HepG2 (cell line): ENCODE measurements around the gene CCT8. TPM values are rescaled to one million over a fixed set of nuclear protein-coding genes. Genes with fewer than 3 reads are reported as not detected.

Source experiments
- ATAC-seq: fragments of 200-7000 bp; cut with Tn5 transposase; 3 replicates; pipeline ENCODE4 v1.9.1; 2020; ENCODE audit warnings: mild to moderate bottlenecking, moderate library complexity
- BruUV-seq: library from RNA; stranded (reverse); fragments of 400-500 nt; replicated peaks from 2 replicates; lab custom pipeline; 2021; lab: Mats Ljungman, UMichigan
- CTCF ChIA-PET: fragments of 300-600 bp; formaldehyde crosslinking; extraction: SDS; loops from one replicate; lab custom pipeline; 2021; ENCODE audit warnings: low total read pairs, inconsistent platforms, low intra/inter-chr PET ratio; lab: Yijun Ruan, JAX
- POLR2A ChIA-PET: fragments of 350-600 bp; sonication (Branson Sonifier 250); formaldehyde crosslinking; loops from one replicate; lab custom pipeline; 2020; ENCODE audit warnings: antibody characterized with exemption, inconsistent platforms; lab: Yijun Ruan, JAX
- DNase-seq: peaks from one replicate; pipeline ENCODE4 v3.0.0-alpha.2; 2015; ENCODE audit warnings: low spot score
- FAIRE-seq: peaks from 3 replicates; lab custom pipeline; 2011; peaks lifted over from hg19 to GRCh38; lab: Jason Lieb, UNC
- H2AFZ ChIP-seq: one replicate; pipeline ENCODE4 v1.6.1; 2011; ENCODE audit warnings: low read length, inconsistent platforms
- H3K27ac ChIP-seq: fragments of 300-600 bp; 3 replicates; pipeline ENCODE4 v1.8.0; 2011; ENCODE audit warnings: mixed run types, mild to moderate bottlenecking, mixed read lengths, low read length, inconsistent platforms; ENCODE audit not compliant: insufficient read depth; ENCODE audit errors: extremely low read length
- H3K27me3 ChIP-seq, 2 experiments: fragments of 200-600 bp in 1 of 2; 2 replicates in 1 of 2; 3 replicates in 1 of 2; pipeline versions ENCODE4 v1.6.0 to v1.8.0; 2011; ENCODE audit warnings: low read length in 2 of 2, mild to moderate bottlenecking in 2 of 2, moderate library complexity in 2 of 2, inconsistent platforms in 1 of 2; ENCODE audit not compliant: insufficient read depth in 2 of 2, control insufficient read depth in 1 of 2
- H3K36me3 ChIP-seq, 2 experiments: fragments of 200-600 bp in 1 of 2; replicated peaks in 1 of 2; 2 replicates in 1 of 2; 3 replicates in 1 of 2; pipeline versions ENCODE4 v1.5.1 to v1.8.0; 2011; ENCODE audit warnings: low read length in 2 of 2, inconsistent platforms in 1 of 2; ENCODE audit not compliant: insufficient read depth in 2 of 2, control insufficient read depth in 1 of 2
- H3K4me1 ChIP-seq: 2 replicates; pipeline ENCODE4 v1.5.1; 2012; ENCODE audit warnings: low read length, inconsistent platforms; ENCODE audit not compliant: insufficient read depth
- H3K4me2 ChIP-seq: 2 replicates; pipeline ENCODE4 v1.6.0; 2011; ENCODE audit warnings: low read depth, low read length, inconsistent platforms
- H3K4me3 ChIP-seq, 3 experiments: fragments of 200-600 bp in 1 of 3; sonication (generic), shearing (Covaris generic) in 1 of 3; replicated peaks in 1 of 3; 2 replicates each; pipeline ENCODE4 v1.5.1; 2011 to 2016; ENCODE audit warnings: low read length in 3 of 3, inconsistent platforms in 2 of 3, low read depth in 2 of 3, mild to moderate bottlenecking in 2 of 3, control low read depth in 1 of 3, mixed read lengths in 1 of 3; ENCODE audit not compliant: insufficient read depth in 1 of 3
- H3K79me2 ChIP-seq: one replicate; pipeline ENCODE4 v1.6.1; 2011; ENCODE audit warnings: low read length, inconsistent platforms; ENCODE audit not compliant: insufficient read depth
- H3K9ac ChIP-seq: 2 replicates; pipeline ENCODE4 v1.6.0; 2011; ENCODE audit warnings: mild to moderate bottlenecking, low read depth, low read length, inconsistent platforms; ENCODE audit not compliant: insufficient read depth
- H3K9me3 ChIP-seq: 2 replicates; pipeline ENCODE4 v1.5.1; 2012; ENCODE audit warnings: mild to moderate bottlenecking, low read length
- H4K20me1 ChIP-seq: 2 replicates; pipeline ENCODE4 v1.6.0; 2011; ENCODE audit warnings: inconsistent platforms, mild to moderate bottlenecking, low read length, moderate library complexity; ENCODE audit not compliant: insufficient read depth
- EHMT2 ChIP-seq: fragments of 200-600 bp; sonication (generic); IDR thresholded peaks from 2 replicates; pipeline ENCODE4 v1.7.0; 2017; ENCODE audit warnings: antibody characterized with exemption, low read depth, low read length, borderline replicate concordance
- WGBS: methylation state at CpG from one replicate; pipeline ENCODE4 v1.1.6; 2017; ENCODE audit warnings: low lambda C conversion rate; 5-methylcytosine and 5-hydroxymethylcytosine counted together
- in situ Hi-C: cut with HindIII; loops from 2 replicates; pipeline ENCODE4 v1.10.0; 2017; ENCODE audit warnings: low pct_unique_long_range_greater_than_20kb; ENCODE audit not compliant: extremely low pct_ligation_motif_present
- intact Hi-C: fragments of 100-400 bp; cut with micrococcal nuclease; formaldehyde crosslinking; loops from one replicate; pipeline ENCODE4 v1.10.0; 2022; ENCODE audit not compliant: unreplicated experiment
- polyA plus RNA-seq, 8 experiments: library from polyadenylated mRNA; depleted of rRNA in 3 of 8; stranded (reverse) in 7 of 8; unstranded in 1 of 8; fragments of >200 nt; fragmentation: Illumina TruSeq in 4 of 8; extraction: Trizol in 4 of 8; gene quantifications; 2 replicates each; pipeline versions ENCODE4 v1.2.1 to v1.2.3, GENCODE V29; 2011 to 2016; ENCODE audit warnings: low read depth in 4 of 8, missing spikeins in 1 of 8, mixed read lengths in 1 of 8; ENCODE audit not compliant: insufficient read depth in 1 of 8
- total RNA-seq, 5 experiments: library from RNA; depleted of rRNA; stranded (reverse); fragments of >200 nt; fragmentation: Illumina TruSeq; extraction: Trizol; gene quantifications; 2 replicates each; pipeline ENCODE4 v1.2.3, GENCODE V29; 2016; ENCODE audit warnings: low read depth in 1 of 5
- TF ChIP-seq, protein P1 (sequence below): sonication (generic); formaldehyde crosslinking; IDR thresholded peaks from 2 replicates; pipeline ENCODE4 v1.5.1; 2020; ENCODE audit warnings: missing genetic modification reagents, mild to moderate bottlenecking, borderline replicate concordance
- TF ChIP-seq, protein P2 (sequence below): sonication (generic); formaldehyde crosslinking; IDR thresholded peaks from 2 replicates; pipeline ENCODE4 v1.8.1; 2023; ENCODE audit warnings: missing genetic modification reagents, inconsistent platforms, borderline replicate concordance
- TF ChIP-seq, protein P3 (sequence below): sonication (generic); formaldehyde crosslinking; IDR thresholded peaks from 2 replicates; pipeline ENCODE4 v1.8.1; 2023; ENCODE audit warnings: mild to moderate bottlenecking, inconsistent platforms, moderate library complexity, missing genetic modification reagents, borderline replicate concordance
- TF ChIP-seq, protein P4 (sequence below), 2 experiments: IDR thresholded peaks; 2 replicates each; pipeline ENCODE4 v1.6.1; 2011 to 2012; ENCODE audit warnings: low read length in 2 of 2, borderline replicate concordance in 1 of 2, low read depth in 1 of 2, mild to moderate bottlenecking in 1 of 2, moderate library complexity in 1 of 2

Gene CCT8
- total and polyA plus RNA-seq, 2 of the 13 experiments (the other 11 are each of a cell fraction or from before 2014, with no cell fraction given), result 127 to 325 TPM

DNA sequence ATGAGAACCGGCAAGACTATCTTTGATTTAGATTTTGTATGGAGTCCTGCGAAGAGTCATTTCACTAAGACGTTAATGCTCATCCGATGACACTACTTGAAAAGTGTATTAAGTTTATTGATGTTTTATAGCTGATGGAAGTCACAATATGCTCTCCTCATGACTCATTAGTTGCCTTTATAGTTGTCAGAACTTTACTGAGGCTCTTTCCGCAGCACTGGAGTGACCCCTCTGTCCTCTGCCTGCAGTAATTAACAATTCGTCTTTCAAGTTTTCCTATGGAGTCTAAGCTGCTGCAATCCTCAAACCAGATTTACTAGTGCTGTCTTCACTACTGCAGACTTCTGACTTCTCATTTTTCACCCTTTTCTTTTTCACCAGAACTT is 48.1 kb downstream of the CCT8 start:
- BruUV-seq, result TSS peak; percentile 66
- peak; percentile 8 for FAIRE-seq
- WGBS, result 1% methylated on average over 6 of the region's 6 CpGs
- Histone ChIP-seq H3K4me2 (peak overlapping the region; percentile 78), H3K27me3 (no peaks in the 10 kb centered on the region; a peak in 1 of 5 replicates), H3K4me3 (peak overlapping the region; percentile 79 to 94 (median 83)), H2AFZ (no peak overlapping the region), H3K9ac (peak overlapping the region; percentile 99)
- TF ChIP-seq, protein P1, sequence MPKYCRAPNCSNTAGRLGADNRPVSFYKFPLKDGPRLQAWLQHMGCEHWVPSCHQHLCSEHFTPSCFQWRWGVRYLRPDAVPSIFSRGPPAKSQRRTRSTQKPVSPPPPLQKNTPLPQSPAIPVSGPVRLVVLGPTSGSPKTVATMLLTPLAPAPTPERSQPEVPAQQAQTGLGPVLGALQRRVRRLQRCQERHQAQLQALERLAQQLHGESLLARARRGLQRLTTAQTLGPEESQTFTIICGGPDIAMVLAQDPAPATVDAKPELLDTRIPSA (CRISPR knock-in tag), result no peak
- no peak for TF ChIP-seq EHMT2
- TF ChIP-seq, protein P2, sequence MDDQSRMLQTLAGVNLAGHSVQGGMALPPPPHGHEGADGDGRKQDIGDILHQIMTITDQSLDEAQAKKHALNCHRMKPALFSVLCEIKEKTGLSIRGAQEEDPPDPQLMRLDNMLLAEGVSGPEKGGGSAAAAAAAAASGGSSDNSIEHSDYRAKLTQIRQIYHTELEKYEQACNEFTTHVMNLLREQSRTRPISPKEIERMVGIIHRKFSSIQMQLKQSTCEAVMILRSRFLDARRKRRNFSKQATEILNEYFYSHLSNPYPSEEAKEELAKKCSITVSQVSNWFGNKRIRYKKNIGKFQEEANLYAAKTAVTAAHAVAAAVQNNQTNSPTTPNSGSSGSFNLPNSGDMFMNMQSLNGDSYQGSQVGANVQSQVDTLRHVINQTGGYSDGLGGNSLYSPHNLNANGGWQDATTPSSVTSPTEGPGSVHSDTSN, result no peak
- TF ChIP-seq, protein P3, sequence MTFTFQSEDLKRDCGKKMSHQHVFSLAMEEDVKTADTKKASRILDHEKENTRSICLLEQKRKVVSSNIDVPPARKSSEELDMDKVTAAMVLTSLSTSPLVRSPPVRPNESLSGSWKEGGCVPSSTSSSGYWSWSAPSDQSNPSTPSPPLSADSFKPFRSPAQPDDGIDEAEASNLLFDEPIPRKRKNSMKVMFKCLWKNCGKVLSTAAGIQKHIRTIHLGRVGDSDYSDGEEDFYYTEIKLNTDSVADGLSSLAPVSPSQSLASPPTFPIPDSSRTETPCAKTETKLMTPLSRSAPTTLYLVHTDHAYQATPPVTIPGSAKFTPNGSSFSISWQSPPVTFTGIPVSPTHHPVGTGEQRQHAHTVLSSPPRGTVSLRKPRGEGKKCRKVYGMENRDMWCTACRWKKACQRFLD (CRISPR knock-in tag), result no peak
- TF ChIP-seq, protein P4, sequence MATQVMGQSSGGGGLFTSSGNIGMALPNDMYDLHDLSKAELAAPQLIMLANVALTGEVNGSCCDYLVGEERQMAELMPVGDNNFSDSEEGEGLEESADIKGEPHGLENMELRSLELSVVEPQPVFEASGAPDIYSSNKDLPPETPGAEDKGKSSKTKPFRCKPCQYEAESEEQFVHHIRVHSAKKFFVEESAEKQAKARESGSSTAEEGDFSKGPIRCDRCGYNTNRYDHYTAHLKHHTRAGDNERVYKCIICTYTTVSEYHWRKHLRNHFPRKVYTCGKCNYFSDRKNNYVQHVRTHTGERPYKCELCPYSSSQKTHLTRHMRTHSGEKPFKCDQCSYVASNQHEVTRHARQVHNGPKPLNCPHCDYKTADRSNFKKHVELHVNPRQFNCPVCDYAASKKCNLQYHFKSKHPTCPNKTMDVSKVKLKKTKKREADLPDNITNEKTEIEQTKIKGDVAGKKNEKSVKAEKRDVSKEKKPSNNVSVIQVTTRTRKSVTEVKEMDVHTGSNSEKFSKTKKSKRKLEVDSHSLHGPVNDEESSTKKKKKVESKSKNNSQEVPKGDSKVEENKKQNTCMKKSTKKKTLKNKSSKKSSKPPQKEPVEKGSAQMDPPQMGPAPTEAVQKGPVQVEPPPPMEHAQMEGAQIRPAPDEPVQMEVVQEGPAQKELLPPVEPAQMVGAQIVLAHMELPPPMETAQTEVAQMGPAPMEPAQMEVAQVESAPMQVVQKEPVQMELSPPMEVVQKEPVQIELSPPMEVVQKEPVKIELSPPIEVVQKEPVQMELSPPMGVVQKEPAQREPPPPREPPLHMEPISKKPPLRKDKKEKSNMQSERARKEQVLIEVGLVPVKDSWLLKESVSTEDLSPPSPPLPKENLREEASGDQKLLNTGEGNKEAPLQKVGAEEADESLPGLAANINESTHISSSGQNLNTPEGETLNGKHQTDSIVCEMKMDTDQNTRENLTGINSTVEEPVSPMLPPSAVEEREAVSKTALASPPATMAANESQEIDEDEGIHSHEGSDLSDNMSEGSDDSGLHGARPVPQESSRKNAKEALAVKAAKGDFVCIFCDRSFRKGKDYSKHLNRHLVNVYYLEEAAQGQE (IDR thresholded peaks at IDR 0.05; ENCODE audit: borderline replicate concordance in 1 of 2, low read depth in 1 of 2, low read length in 2 of 2), result no peak
- TF ChIP-seq, all 625 proteins: peak for 0
- Histone ChIP-seq H3K9me3 (no peaks in the 10 kb centered on the region), H4K20me1 (no peaks in the 10 kb centered on the region), H3K79me2 (peaks cover 32% of the 10 kb centered on the region), H3K36me3 (peaks cover 2 to 13% of the 10 kb centered on the region in 2 experiments), H3K27ac (peak overlapping the region; percentile 99), H3K4me1 (peaks cover 38% of the 10 kb centered on the region)
- peak; percentile 8; the same call in 2 of the 3 replicates for ATAC-seq
- ChIA-PET CTCF (no interaction called here), POLR2A (interaction anchor here (1.0 to 5.2 kb wide), 10 partner anchors 12 to 274 kb away, joined by 3 to 94 read pairs (median 6); partner anchors contain the start of genes BACH1, CCT8 and LTN1)
- in situ Hi-C loops (no loop called here), intact Hi-C loops (loop anchor here (1.0 to 2.0 kb wide), 2 partner anchors 33 to 47 kb away; partner anchors contain the start of genes CCT8 and LTN1)
- no peak for DNase-seq
